HG02840 (cell line): ENCODE measurements around the gene EFCAB8.

Experiments
- ATAC-seq: cut with Tn5 transposase; IDR thresholded peaks from one replicate; pipeline ENCODE4 v1.9.1; 2021; ENCODE audit warnings: mild to moderate bottlenecking, moderate library complexity, moderate number of reproducible peaks; ENCODE audit not compliant: unreplicated experiment, low FRiP score

The EFCAB8 gene

DNA sequence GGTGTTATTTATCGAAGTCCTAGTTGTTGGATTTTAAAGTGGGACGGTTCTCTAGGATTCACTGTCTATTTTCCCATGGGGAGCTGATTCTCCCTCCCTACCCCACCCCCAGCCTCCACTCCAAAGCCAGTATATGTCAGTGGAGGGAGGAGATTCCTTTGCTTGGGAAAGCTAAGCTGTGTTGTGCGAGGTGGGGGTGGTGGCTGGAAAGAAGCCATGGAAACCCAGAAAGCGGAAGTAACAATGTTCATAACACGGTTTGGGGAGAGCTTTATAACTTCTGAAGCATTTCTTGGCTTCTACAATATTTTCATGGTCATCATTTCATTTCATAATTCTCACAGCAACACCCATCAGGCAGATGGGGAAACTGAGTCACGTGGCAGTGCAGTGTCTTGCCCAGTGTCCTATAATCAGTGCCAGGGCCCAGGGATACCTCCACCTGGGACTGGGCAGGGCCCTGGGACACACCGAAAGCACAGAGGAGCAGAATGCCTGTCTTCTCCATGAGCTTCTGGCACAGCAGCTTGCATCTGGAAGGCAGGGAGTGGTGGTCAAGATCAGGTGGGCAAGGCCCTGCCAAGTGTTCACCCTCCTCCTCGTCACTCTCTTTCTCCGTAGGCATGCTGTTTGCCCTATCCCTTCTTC is 141.0 kb downstream of the EFCAB8 start:
- ATAC-seq: no peak

- ATAC-seq: no peak
Observed at GRCh38 chr20:33000802-33001466, 142.2 kb downstream of the EFCAB8 start.

DNA sequence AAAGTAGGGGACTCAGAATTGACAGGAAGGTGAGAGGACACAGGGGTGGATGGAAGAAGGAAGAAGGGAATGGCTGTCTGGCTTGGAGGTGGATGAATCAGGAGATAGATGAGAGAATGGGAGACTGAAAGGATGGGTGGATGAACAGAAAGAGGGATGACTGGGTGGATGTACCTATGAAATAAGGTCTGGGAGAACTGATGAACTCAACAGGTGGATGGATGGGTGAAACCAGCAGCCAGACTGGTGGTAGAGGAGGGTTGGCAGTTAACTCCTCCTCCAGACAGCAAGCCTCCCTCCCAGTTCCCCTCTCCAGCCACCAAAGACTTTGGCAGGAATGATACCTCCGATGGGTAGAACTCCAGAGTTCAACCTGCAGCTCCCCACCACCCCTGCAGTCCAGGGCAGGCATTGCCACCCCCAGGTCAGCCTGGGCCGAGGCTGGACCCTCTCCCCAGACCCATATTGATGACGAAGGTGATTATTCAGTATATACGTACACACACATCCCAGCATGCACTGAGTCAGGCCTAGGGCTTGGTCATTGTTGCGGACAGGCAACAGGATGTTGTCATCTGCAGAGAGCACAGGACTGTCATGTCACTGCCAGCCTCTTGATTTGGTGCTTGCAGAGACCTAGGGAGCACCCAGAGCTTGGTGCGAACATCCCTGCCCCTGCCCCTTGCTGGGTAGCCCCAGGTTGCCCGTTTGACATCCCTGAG is 143.5 kb downstream of the EFCAB8 start:
- no peak for ATAC-seq

- no peak for ATAC-seq
Observed at GRCh38 chr20:33004141-33004751, 145.5 kb downstream of the EFCAB8 start, which contains the start of gene SUN5. TSS of gene SUN5 (minus strand) at chr20:33004433. CDS start at chr20:33004340, 93 bp downstream.

GRCh38 chr20:33005132-33005566 is 146.4 kb downstream of the EFCAB8 start:
- ATAC-seq: no peak

DNA sequence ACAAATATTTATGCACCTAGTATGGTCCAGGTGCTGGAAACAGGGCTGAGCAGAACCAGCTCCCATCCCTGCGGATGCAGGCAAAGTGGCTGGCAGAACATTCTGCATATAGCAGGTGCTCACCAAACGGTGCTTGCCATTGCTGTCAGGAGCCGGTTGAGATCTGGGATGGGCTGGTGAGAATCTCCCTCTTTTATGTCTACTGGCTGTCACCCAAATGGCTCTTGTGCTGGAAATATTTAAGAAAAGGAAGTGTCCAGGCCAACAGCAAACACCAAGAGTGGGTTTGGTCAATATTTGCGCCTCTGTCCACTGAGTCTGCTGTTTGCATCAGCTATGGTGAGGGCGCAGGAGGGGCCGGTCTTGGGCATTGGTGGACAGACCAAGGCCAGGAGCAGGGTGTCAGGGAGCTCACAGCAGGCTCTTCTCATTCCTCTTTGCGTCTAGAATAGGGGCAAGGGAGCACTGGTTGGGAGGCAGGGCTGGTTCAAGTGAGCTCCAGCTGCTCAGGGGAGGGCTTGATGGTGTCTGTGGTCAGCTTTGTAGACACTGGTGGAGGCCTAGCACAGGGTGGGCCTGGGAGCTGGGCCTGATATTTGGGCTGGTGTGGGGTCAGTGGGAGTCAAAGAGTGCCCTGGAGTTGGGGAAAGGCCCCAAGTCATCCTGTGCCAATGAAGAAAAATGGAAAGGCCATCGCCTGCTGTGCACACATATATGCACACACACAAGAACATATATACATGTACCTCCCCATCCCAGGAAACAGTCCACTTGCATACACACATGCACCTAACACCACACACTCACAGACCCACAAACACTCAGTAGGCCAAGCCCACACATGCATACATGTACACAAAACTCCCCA is 147.4 kb downstream of the EFCAB8 start:
- no peak for ATAC-seq

GRCh38 chr20:33006776-33007375 is 148.2 kb downstream of the EFCAB8 start:
- no peak for ATAC-seq

DNA sequence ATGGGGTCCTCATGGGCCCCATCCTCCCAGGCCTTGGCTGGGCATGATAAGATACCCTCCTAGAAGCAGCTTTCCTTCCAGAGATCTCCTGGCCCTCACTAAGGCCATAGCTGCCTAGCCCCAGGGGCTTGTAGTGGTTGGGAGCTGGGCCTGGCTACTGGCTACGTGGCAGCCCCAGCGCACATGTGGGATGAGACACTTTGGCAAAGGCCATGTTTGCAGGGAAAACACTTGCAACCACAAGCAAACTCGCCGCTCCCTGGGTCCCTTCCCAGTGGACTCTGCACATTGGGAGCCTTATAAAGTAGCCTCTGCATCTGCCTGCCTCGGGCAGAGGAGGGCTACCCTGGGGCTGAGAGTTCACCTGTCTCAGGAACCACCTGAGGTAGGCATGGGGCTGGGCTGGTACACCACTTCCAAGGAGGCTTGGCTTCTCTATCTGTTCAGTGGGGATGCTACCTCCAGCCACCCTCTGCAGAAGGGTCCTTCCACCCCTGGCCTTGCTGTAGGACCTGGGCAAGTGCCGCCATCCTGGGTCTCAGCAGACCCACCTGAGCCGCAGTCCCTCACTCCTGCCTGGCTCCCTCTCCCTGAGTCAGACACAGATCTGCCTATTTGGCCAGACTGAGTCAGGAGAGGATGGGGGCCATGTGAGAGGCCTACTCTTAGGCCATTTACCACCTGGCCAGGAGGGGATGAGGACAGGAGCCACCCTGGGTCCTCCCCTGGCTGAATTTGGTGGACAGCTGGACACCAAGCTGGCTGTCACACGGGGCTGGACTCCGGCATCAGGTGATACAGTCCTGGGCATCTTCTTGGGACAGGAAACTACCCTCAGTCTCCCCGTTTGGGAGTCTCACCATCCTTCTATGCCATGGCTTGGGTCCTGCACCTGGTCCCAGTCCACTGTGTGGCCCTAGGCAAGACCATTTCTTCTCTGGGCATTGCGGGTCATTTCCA is 148.9 kb downstream of the EFCAB8 start, which contains the start of gene BPIFB2:
Gene BPIFB2, plus strand, starts transcription at position 329 of the 960 bp plus-strand sequence. CDS start 871 bp downstream, outside the sequence.
- ATAC-seq: no peak

DNA sequence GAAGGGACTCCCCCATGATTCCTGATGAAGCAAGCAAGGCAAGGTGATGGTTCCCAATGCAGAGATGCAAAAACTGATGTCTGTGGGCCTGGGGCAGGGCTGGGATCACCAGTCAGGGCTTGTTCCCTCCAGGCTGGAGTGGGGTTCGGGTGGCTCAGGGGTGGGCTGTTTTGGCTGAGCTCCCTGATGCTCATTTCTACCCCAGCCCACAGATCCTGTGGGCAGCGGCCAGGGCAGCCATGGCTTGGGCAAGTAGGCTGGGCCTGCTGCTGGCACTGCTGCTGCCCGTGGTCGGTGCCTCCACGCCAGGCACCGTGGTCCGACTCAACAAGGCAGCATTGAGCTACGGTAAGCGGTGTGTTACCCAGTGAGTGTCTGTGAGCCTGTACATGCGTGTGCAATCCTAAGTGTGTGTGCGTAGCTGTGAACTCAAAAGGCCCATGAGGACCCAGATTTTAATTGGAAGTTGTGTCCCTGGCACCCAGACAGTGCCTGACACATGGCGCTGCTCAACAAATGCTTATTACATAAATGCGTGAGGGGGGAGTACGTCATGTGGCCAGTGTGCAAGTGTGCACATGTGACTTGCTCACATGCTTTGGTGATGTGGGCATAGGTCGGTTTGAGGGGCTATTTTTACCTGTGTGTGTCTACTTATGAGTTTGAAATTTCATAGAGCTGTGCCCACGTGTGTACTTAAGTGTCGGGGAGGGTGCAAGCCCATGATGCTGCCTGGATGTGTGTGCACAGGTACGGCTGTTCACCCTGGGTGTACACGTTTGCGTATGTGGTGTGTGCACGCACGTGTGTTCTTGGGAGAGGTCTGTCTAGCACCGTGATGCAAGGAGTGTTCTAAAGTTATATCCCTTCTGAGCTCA is 149.9 kb downstream of the EFCAB8 start:
- ATAC-seq: no peak

DNA sequence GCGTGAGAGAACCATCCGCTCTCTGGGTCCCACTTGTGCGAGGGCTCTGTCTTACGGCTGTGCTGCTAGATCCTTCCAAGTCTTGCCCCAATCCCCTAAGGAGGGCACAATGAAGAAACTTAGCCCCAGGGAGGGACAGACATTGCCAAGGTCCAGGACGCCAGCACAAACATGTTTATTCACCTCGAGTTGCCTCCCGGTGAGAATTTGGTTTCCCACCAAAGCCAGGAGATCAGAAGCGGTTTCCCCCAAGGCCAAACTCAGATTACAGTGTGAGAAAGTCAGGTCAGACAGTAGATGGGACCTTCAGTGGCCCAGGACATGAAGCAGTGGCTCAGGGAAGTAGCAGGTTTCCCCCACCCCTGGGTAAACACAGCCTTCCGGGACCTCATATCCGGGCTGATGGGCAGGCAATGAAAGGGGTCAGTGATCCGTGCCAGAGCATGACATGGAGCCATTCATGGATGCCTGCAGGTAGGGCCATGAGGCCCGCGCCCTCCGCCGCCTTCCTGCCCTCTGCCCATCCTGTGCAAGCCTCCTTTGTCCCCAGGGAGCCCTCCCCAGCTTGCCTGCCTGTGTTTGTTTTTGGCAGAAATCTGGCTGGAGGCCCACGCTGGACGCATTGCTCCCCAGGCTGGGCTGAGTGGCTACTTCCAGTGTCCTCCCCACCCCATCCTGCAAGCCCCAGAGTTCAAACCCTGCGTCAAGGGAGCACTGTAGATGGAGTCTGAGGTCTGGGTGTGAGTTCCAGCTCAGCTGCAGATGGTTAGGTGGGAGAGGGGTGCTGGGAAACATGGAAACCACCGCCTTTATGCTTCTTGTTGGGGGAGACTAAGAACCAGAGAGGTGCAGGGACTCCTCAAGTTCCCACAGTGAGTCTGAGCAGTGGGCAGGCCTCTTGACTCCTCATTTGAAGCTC is 150.8 kb downstream of the EFCAB8 start:
- no peak for ATAC-seq

- ATAC-seq: no peak
Observed at GRCh38 chr20:33010133-33010504, 151.4 kb downstream of the EFCAB8 start.

DNA sequence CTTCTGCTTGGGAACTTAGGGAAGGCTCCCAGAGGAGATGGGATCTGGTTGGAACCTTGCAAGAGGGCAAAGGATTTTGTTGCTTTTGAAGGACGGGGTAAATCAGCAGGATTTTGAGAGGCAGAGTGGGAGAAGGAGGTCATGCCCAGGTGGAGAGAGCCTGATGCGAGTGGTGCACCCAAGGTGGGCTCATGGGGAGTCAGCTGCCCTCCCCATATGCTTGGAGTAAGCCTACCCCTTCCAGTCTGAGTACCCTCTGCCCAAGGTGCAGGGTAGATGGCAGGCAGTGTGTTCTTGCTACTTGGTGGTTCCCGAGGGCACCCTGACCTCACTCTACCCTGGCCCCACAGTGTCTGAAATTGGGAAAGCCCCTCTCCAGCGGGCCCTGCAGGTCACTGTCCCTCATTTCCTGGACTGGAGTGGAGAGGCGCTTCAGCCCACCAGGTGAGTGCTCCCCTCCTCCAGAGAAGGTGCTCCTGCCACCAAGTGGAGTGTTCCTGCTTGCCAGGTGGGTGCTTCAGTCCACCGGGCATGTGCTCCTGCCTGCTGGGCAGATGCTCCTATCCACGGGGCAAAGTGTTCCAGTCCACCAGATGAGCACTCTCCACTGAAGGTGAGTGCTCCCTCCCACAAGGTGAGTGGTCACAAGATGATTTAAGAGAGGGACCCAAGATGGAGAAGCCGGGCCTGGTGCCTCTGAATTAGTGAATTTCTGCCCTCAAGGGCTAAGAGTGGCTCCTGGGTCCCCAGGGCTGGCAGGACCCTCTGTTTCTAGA is 152.1 kb downstream of the EFCAB8 start:
- no peak for ATAC-seq
